Tibial artery (tissue), 4 donors: ENCODE results near the gene ARL10.

ENCODE experiments used
- DNase-seq, 2 donors: peaks; one replicate each; pipeline ENCODE4 v3.0.0-alpha.2; 2019
- H3K27ac ChIP-seq, 2 donors: fragments of 200-600 bp; sonication (generic) in 1 of 2; 1 replicate in 1 of 2; 2 replicates in 1 of 2; pipeline ENCODE4 v1.5.1; 2018 to 2019; ENCODE audit warnings: mild to moderate bottlenecking in 1 of 2
- H3K27me3 ChIP-seq, 2 donors: fragments of 200-600 bp; sonication (generic) in 1 of 2; one replicate each; pipeline versions ENCODE4 v1.5.1 to v1.6.0; 2016 to 2019
- H3K36me3 ChIP-seq, 3 donors: fragments of 200-600 bp; sonication (generic) in 2 of 3; one replicate each; pipeline ENCODE4 v1.5.1; 2016 to 2019; ENCODE audit warnings: mild to moderate bottlenecking in 2 of 3
- H3K4me1 ChIP-seq, 4 donors: fragments of 200-600 bp; sonication (generic) in 2 of 4; 1 replicate in 3 of 4; 2 replicates in 1 of 4; pipeline ENCODE4 v1.5.1; 2016 to 2019
- H3K4me3 ChIP-seq, 2 donors: fragments of 200-600 bp; sonication (generic) in 1 of 2; 1 replicate in 1 of 2; 2 replicates in 1 of 2; pipeline ENCODE4 v1.5.1; 2018 to 2019; ENCODE audit warnings: mild to moderate bottlenecking in 2 of 2
- H3K9me3 ChIP-seq, 3 donors: fragments of 200-600 bp; sonication (generic) in 1 of 3; one replicate each; pipeline ENCODE4 v1.5.1; 2016 to 2019
- CTCF ChIP-seq, 2 experiments: fragments of 200-600 bp in 1 of 2; fragments of 450-650 bp in 1 of 2; IDR thresholded peaks; one replicate each; pipeline ENCODE4 v1.5.1; 2017 to 2019; ENCODE audit warnings: antibody characterized with exemption in 2 of 2, mild to moderate bottlenecking in 1 of 2, moderate library complexity in 1 of 2
- intact Hi-C: fragments of 100-400 bp; cut with DNase I; formaldehyde crosslinking; loops from one replicate; pipeline ENCODE4 v1.15.0; 2023; ENCODE audit warnings: low total_unique reads

Gene ARL10

DNA sequence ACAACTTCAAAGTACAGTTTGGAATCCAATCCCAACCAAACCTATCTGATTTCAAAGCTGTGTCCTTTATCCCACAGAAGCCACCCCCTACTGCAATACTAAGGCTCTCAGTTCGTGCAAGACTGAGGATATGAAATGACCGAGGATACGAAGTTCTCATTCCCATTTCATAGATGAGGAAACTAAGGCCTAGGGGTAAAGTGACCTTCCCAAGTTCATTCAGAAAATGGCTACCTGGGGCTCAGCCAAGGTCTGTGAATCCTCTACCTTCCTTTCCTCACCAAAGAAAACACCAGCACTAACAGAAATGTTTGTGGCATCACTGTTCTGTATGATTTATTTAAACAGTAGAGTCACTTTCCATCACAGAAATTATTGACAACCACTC lies 9.1 kb upstream of the ARL10 start:
- Histone ChIP-seq H3K4me1 (peaks cover 0 to 17% (median 5%) of the 10 kb centered on the region in 4 donors), H3K9me3 (no peaks in the 10 kb centered on the region), H3K4me3 (no peak overlapping the region), H3K36me3 (peaks cover 16 to 54% (median 52%) of the 10 kb centered on the region in 3 donors), H3K27ac (no peak overlapping the region), H3K27me3 (no peaks in the 10 kb centered on the region)
- no peak for TF ChIP-seq CTCF (IDR thresholded peaks at IDR 0.05)
- DNase-seq = no peak
- intact Hi-C loops = no loop called here

GRCh38 chr5:176359658-176360057 lies 5.6 kb upstream of the ARL10 start:
- Histone ChIP-seq H3K4me3 (no peak overlapping the region), H3K36me3 (peaks cover 9 to 23% (median 19%) of the 10 kb centered on the region in 3 donors), H3K27me3 (no peaks in the 10 kb centered on the region), H3K9me3 (no peaks in the 10 kb centered on the region), H3K4me1 (peaks cover 0 to 20% (median 6%) of the 10 kb centered on the region in 4 donors), H3K27ac (no peak overlapping the region)
- TF ChIP-seq CTCF (IDR thresholded peaks at IDR 0.05) = no peak
- intact Hi-C loops = no loop called here
- DNase-seq = peak in 1 of 2 donors; percentile 3

DNA sequence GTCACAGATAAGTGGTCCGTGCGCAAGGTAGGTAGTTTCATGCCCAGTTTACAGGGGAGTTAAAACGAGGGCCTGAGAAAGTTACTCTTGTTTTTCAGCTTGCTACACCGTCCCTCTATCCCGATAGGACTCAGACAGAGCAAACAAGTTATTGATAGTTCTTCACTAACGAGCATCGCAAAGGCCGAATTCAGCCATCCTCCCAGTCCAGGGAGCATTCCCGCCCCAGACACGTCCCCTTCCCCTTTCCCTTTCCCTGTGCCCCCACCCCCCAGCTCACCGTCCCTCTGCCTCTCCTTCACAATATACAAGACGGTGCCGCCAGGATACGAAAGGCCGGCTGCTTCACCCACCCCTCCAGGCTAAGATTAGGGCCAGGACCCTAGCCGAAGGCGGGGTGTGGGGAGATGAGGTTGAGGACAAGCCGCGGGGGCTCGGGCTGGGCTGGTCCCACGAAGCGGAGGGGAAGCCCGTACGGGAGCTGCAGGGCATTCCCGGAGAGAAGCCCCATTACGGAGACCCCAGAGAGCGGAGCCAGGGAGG lies 4.3 kb upstream of the ARL10 start:
- Histone ChIP-seq H3K27me3 (no peaks in the 10 kb centered on the region), H3K9me3 (no peaks in the 10 kb centered on the region), H3K36me3 (peaks cover 4 to 19% (median 6%) of the 10 kb centered on the region in 3 donors), H3K27ac (peak overlapping the region; percentile 79 to 85), H3K4me1 (peaks cover 0 to 26% (median 10%) of the 10 kb centered on the region in 4 donors), H3K4me3 (peak overlapping the region; percentile 84 to 90)
- no peak for TF ChIP-seq CTCF (IDR thresholded peaks at IDR 0.05)
- no peak for DNase-seq
- intact Hi-C loops = no loop called here

DNA sequence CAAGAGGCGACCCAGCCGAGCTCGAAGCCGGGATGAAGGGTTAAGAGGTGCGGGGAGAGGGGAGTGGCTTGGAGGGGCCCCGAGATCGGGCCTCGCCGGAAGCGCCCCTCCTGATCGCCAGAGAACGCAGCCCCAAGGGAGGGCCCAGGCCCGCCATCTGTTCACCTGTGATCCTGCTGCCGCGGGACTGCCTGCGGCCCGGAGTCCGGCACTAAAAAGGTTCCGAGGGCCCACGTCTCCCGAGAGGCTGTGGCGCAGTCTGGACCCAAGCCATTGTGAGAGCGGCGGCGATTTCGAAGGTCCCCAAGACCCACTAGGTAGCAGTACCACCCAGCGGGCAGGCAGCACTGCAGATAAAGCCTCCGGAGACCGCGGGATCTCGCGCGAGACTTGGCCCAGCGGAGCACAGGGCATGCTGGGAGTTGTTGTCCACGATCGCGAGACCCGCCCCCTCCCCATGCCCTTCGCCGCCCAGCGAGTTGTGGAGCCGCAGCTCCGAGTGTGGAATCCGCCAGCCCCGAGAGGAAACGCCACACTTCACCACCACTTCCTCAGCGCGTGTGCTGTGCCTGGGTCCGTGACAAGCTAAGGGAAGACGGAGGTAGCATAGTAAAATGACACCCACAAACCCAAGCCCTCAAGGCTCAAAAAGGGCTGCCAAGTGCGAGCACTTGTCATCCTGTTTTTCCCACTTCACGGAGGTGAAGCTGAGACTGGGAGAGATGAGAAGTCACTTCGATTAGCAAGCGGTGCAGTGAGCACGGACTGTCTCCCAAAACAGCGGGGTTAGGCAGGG lies 3.7 kb upstream of the ARL10 start, which contains the start of gene KIAA1191:
KIAA1191 (minus strand) TSS at position 328 of the 796 bp plus-strand sequence. CDS start 2,256 bp downstream, outside the sequence.
- Histone ChIP-seq H3K27ac (peak within 1 kb of the TSS; percentile 79 to 85), H3K36me3 (peaks cover 0 to 13% (median 4%) of the 10 kb centered on the region in 3 donors), H3K4me1 (peaks cover 0 to 33% (median 13%) of the 10 kb centered on the region in 4 donors), H3K4me3 (peak within 1 kb of the TSS; percentile 84 to 90), H3K27me3 (no peaks in the 10 kb centered on the region), H3K9me3 (no peaks in the 10 kb centered on the region)
- no peak for TF ChIP-seq CTCF (IDR thresholded peaks at IDR 0.05)
- intact Hi-C loops = no loop called here
- DNase-seq = peak; percentile 94 to 96

- Histone ChIP-seq H3K4me1 (peaks cover 0 to 33% (median 14%) of the 10 kb centered on the region in 4 donors), H3K4me3 (peak overlapping the region; percentile 84 to 90), H3K9me3 (no peaks in the 10 kb centered on the region), H3K27me3 (no peaks in the 10 kb centered on the region), H3K36me3 (peaks cover 0 to 13% (median 4%) of the 10 kb centered on the region in 3 donors), H3K27ac (peak overlapping the region; percentile 79 to 85)
- no peak for DNase-seq
- no peak for TF ChIP-seq CTCF (IDR thresholded peaks at IDR 0.05)
- intact Hi-C loops = no loop called here
Observed at GRCh38 chr5:176362233-176362490, 3.1 kb upstream of the ARL10 start.
